B cell (primary cell): Measurements from ENCODE around the gene SERPINA10. TPM values are rescaled to one million over a fixed set of nuclear protein-coding genes. Genes with fewer than 3 reads are reported as not detected.

Experiments
- ATAC-seq: fragments of 200-7000 bp; cut with Tn5 transposase; one replicate; pipeline ENCODE4 v1.10.0; 2021; ENCODE audit warnings: low read depth, mild to moderate bottlenecking, moderate number of reproducible peaks, moderate library complexity
- CTCF ChIA-PET: fragments of 350-600 bp; sonication (Branson Sonifier 250); formaldehyde crosslinking; loops from one replicate; lab custom pipeline; 2021; ENCODE audit warnings: antibody characterized with exemption, inconsistent platforms; lab: Charles Lee
- POLR2A ChIA-PET: fragments of 350-600 bp; sonication (Branson Sonifier 250); formaldehyde crosslinking; loops from one replicate; lab custom pipeline; 2021; ENCODE audit warnings: antibody characterized with exemption; lab: Charles Lee
- DNase-seq: peaks from one replicate; pipeline ENCODE4 v3.0.0; 2013
- H2AFZ ChIP-seq: 2 replicates; pipeline ENCODE4 v1.6.1; 2012; ENCODE audit warnings: mild to moderate bottlenecking, low read depth, low read length; ENCODE audit not compliant: insufficient read depth, poor library complexity, severe bottlenecking
- H3K27ac ChIP-seq, 2 donors: 1 replicate in 1 of 2; 2 replicates in 1 of 2; pipeline ENCODE4 v1.5.1; 2012 to 2013; ENCODE audit warnings: low read length in 2 of 2, mild to moderate bottlenecking in 2 of 2, moderate library complexity in 1 of 2
- H3K27me3 ChIP-seq, 4 experiments: fragments of 200-600 bp in 1 of 4; sonication (generic) in 1 of 4; replicated peaks in 1 of 4; 1 replicate in 2 of 4; 2 replicates in 2 of 4; pipeline versions ENCODE4 v1.6.1 to v1.7.0; 2013 to 2016; ENCODE audit warnings: low read length in 3 of 4, mild to moderate bottlenecking in 2 of 4, mixed read lengths in 1 of 4, moderate library complexity in 1 of 4; ENCODE audit not compliant: insufficient read depth in 4 of 4, control insufficient read depth in 3 of 4; ENCODE audit errors: control extremely low read depth in 1 of 4
- H3K36me3 ChIP-seq, 2 experiments: replicated peaks in 1 of 2; 1 replicate in 1 of 2; 2 replicates in 1 of 2; pipeline versions ENCODE4 v1.6.1 to v1.7.1; 2013; ENCODE audit warnings: low read length in 1 of 2; ENCODE audit not compliant: insufficient read depth in 2 of 2, control insufficient read depth in 1 of 2; ENCODE audit errors: control extremely low read depth in 1 of 2, extremely low read depth in 1 of 2
- H3K4me1 ChIP-seq, 2 donors: fragments of 200-600 bp in 1 of 2; sonication (generic) in 1 of 2; 1 replicate in 1 of 2; 2 replicates in 1 of 2; pipeline versions ENCODE4 v1.5.1 to v1.6.1; 2013 to 2017; ENCODE audit warnings: low read length in 2 of 2; ENCODE audit not compliant: control insufficient read depth in 2 of 2, insufficient read depth in 2 of 2
- H3K4me2 ChIP-seq: replicated peaks from 2 replicates; pipeline ENCODE3; 2012; ENCODE audit warnings: mild to moderate bottlenecking, low read depth, low read length; ENCODE audit not compliant: poor library complexity, severe bottlenecking
- H3K4me3 ChIP-seq, 5 experiments: fragments of 200-600 bp in 1 of 5; sonication (generic) in 1 of 5; 1 replicate in 3 of 5; 2 replicates in 2 of 5; pipeline versions ENCODE4 v1.5.1 to v1.7.0; 2011 to 2016; ENCODE audit warnings: low read length in 4 of 5, mild to moderate bottlenecking in 4 of 5, low read depth in 2 of 5, control low read depth in 1 of 5, moderate library complexity in 1 of 5; ENCODE audit not compliant: insufficient read depth in 1 of 5; ENCODE audit errors: control extremely low read depth in 1 of 5, extremely low read depth in 1 of 5
- H3K79me2 ChIP-seq: fragments of 200-600 bp; sonication (generic); one replicate; pipeline ENCODE4 v1.6.0; 2016; ENCODE audit warnings: low read length; ENCODE audit not compliant: control insufficient read depth, insufficient read depth
- H3K9ac ChIP-seq: fragments of 200-600 bp; sonication (generic); 2 replicates; pipeline ENCODE4 v1.6.1; 2017; ENCODE audit warnings: mild to moderate bottlenecking, low read length, moderate library complexity
- H3K9me3 ChIP-seq, 3 donors: one replicate each; pipeline versions ENCODE4 v1.6.1 to v1.7.1; 2013; ENCODE audit warnings: low read length in 2 of 3; ENCODE audit not compliant: control insufficient read depth in 2 of 3, insufficient read depth in 1 of 3; ENCODE audit errors: control extremely low read depth in 1 of 3
- H4K20me1 ChIP-seq: 2 replicates; pipeline ENCODE4 v1.6.0; 2012; ENCODE audit warnings: mild to moderate bottlenecking, low read length; ENCODE audit not compliant: insufficient read depth, control insufficient read depth, poor library complexity, severe bottlenecking
- H3K27ac Mint-ChIP-seq: one replicate; pipeline ENCODE4 v1.8.0; 2021; ENCODE audit warnings: mixed read lengths
- H3K27me3 Mint-ChIP-seq: one replicate; pipeline ENCODE4 v1.8.0; 2021; ENCODE audit warnings: mixed read lengths
- H3K4me1 Mint-ChIP-seq: one replicate; pipeline ENCODE4 v1.8.0; 2021; ENCODE audit warnings: mixed read lengths
- H3K4me3 Mint-ChIP-seq: one replicate; pipeline ENCODE4 v1.8.0; 2021; ENCODE audit warnings: mixed read lengths
- H3K9me3 Mint-ChIP-seq: one replicate; pipeline ENCODE4 v1.8.0; 2022; ENCODE audit warnings: mixed read lengths; ENCODE audit not compliant: insufficient read depth
- EZH2 ChIP-seq: IDR thresholded peaks from 2 replicates; pipeline ENCODE4 v1.6.1; 2012; ENCODE audit warnings: borderline replicate concordance, low read depth, mild to moderate bottlenecking, moderate library complexity, low read length; ENCODE audit not compliant: insufficient read depth, poor library complexity, severe bottlenecking
- WGBS: methylation state at CpG from one replicate; pipeline ENCODE4 v1.1.5; 2013; ENCODE audit warnings: missing lambda C conversion rate; ENCODE audit not compliant: insufficient coverage; 5-methylcytosine and 5-hydroxymethylcytosine counted together
- intact Hi-C: fragments of 100-400 bp; cut with micrococcal nuclease; formaldehyde crosslinking; loops from one replicate; pipeline ENCODE4 v1.10.0; 2022
- polyA plus RNA-seq: library from polyadenylated mRNA; depleted of rRNA; stranded (reverse); fragments of >200 nt; gene quantifications from 2 replicates; pipeline ENCODE4 v1.2.3, GENCODE V29; 2012
- total RNA-seq, 2 donors: library from RNA; stranded (reverse); fragments of 120-200 nt in 1 of 2; gene quantifications; 1 replicate in 1 of 2; 2 replicates in 1 of 2; pipeline versions ENCODE4 v1.2.3 to v1.2.4, GENCODE V29; 2013 to 2022
- TF ChIP-seq, protein P1 (sequence below): fragments of 200-600 bp; IDR thresholded peaks from one replicate; pipeline ENCODE4 v1.8.0; 2022; ENCODE audit warnings: antibody characterized with exemption, mild to moderate bottlenecking

The SERPINA10 gene
- total and polyA plus RNA-seq, 2 donors (not counting 1 experiment from before 2014, with no cell fraction given), result not detected

DNA sequence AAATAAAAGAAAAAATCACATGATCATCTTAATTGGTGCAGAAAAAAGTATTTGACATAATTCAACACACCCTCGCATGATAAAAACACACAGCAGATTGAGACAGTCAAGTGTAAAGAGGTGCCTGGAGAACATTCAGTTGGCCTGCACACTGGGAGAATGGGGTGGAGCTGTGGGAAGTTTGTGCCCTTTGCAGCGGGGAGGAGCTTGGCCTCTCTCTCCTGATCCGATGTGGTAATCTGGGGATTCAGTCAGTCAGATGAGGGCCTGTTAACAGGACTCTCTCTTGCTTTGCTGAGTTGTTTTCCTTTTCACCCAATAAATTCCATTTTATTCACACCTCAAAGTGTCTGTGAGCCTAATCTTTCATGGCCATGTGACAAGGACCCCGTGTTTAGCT, 24.2 kb upstream of the SERPINA10 start:
- no peak overlapping the region for H3K9ac ChIP-seq
- H3K79me2 ChIP-seq, result no peaks in the 10 kb centered on the region
- Mint-ChIP-seq H3K4me1 (no peaks in the 10 kb centered on the region), H3K4me3 (no peak overlapping the region), H3K27ac (no peak overlapping the region), H3K9me3 (peaks cover 3% of the 10 kb centered on the region), H3K27me3 (no peaks in the 10 kb centered on the region)
- WGBS, result 56% methylated on average over 1 of the region's 4 CpGs
- H3K27ac ChIP-seq, result no peak overlapping the region
- H4K20me1 ChIP-seq, result no peaks in the 10 kb centered on the region
- ATAC-seq (no peak), DNase-seq (no peak)
- H3K4me2 ChIP-seq, result no peak overlapping the region
- no peak overlapping the region for H2AFZ ChIP-seq
- intact Hi-C loops, result no loop called here
- H3K4me3 ChIP-seq, result no peak overlapping the region
- no peaks in the 10 kb centered on the region for H3K27me3 ChIP-seq
- CTCF ChIA-PET, result no interaction called here
- H3K4me1 ChIP-seq, result no peaks in the 10 kb centered on the region
- POLR2A ChIA-PET, result no interaction called here
- no peak for TF ChIP-seq EZH2
- TF ChIP-seq, protein P1, sequence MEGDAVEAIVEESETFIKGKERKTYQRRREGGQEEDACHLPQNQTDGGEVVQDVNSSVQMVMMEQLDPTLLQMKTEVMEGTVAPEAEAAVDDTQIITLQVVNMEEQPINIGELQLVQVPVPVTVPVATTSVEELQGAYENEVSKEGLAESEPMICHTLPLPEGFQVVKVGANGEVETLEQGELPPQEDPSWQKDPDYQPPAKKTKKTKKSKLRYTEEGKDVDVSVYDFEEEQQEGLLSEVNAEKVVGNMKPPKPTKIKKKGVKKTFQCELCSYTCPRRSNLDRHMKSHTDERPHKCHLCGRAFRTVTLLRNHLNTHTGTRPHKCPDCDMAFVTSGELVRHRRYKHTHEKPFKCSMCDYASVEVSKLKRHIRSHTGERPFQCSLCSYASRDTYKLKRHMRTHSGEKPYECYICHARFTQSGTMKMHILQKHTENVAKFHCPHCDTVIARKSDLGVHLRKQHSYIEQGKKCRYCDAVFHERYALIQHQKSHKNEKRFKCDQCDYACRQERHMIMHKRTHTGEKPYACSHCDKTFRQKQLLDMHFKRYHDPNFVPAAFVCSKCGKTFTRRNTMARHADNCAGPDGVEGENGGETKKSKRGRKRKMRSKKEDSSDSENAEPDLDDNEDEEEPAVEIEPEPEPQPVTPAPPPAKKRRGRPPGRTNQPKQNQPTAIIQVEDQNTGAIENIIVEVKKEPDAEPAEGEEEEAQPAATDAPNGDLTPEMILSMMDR, result no peak
- no peaks in the 10 kb centered on the region for H3K36me3 ChIP-seq
- peaks cover 0 to 10% (median 0%) of the 10 kb centered on the region in 3 donors for H3K9me3 ChIP-seq

DNA sequence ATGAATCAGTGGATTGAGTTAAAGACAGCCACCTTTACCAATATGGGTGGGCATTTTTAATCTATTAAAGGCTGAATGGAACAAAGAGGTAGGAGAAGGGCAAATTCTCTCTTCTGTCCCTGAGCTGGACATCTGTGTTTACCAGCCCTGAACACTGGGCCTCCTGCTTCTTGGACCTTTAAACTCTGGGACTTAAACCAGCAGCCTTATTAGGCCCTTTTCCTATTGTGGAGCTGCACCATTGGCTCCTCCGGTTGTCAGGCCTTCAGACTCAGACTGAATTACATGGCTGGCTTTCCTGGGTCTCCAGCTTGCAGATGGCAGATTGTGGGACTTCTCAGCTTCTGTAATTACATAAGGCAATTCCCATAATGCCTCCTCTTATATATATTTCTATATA, 23.6 kb upstream of the SERPINA10 start:
- CTCF ChIA-PET, result no interaction called here

More for the DNA sequence above, 23.6 kb upstream of the SERPINA10 start:
- WGBS, result 100% methylated on average over 1 of the region's 1 CpG
- Histone ChIP-seq H3K4me1 (no peaks in the 10 kb centered on the region), H3K9ac (no peak overlapping the region), H3K4me3 (no peak overlapping the region), H2AFZ (no peak overlapping the region), H3K27me3 (no peaks in the 10 kb centered on the region), H3K27ac (no peak overlapping the region), H3K9me3 (peaks cover 0 to 10% (median 0%) of the 10 kb centered on the region in 3 donors), H3K4me2 (no peak overlapping the region), H3K36me3 (no peaks in the 10 kb centered on the region), H3K79me2 (no peaks in the 10 kb centered on the region), H4K20me1 (no peaks in the 10 kb centered on the region)
- DNase-seq, result no peak
- no peaks in the 10 kb centered on the region for H3K27me3 Mint-ChIP-seq
- ATAC-seq, result no peak
- TF ChIP-seq EZH2, result no peak
- TF ChIP-seq, protein P1, result no peak
- peaks cover 3% of the 10 kb centered on the region for H3K9me3 Mint-ChIP-seq
- H3K4me3 Mint-ChIP-seq, result no peak overlapping the region
- no peaks in the 10 kb centered on the region for H3K4me1 Mint-ChIP-seq
- no peak overlapping the region for H3K27ac Mint-ChIP-seq
- POLR2A ChIA-PET, result no interaction called here
- intact Hi-C loops, result no loop called here
